NCI-H774 (cell line): ENCODE data around the gene MGAT5B.
"Not testable (repeated sequence)": the region's sequence is repeated elsewhere in the genome, so short reads cannot be mapped to it uniquely, and the experiment has no call there.

Source experiments
- DNase-seq: peaks from one replicate; lab custom pipeline; 2025; lab: John Stamatoyannopoulos, UW

MGAT5B gene

DNA sequence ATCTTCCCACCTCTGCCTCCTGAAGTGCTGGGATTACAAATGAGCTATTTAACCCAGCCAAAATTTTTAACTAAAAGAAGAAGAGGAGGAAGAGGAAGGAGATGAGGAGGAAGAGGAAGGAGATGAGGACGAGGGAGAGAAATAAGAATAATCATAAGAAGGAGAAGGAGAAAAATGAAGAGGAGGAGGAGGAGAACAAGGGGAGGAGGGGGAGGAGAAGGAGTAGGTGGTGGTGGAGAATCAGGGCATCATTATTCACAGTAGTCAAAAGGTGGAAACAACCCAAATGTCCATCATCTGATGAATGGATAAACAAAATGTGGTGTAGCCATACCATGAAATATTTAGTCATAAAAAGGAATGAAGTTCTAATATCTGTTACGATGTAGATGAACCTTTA is 21.2 kb upstream of the MGAT5B start:
- no peak for DNase-seq

GRCh38 chr17:76848670-76849069 is 19.5 kb upstream of the MGAT5B start:
- no peak for DNase-seq

- not testable (repeated sequence) for DNase-seq
These were observed 19.0 kb upstream of the MGAT5B start for GRCh38 chr17:76849160-76849559.

DNA sequence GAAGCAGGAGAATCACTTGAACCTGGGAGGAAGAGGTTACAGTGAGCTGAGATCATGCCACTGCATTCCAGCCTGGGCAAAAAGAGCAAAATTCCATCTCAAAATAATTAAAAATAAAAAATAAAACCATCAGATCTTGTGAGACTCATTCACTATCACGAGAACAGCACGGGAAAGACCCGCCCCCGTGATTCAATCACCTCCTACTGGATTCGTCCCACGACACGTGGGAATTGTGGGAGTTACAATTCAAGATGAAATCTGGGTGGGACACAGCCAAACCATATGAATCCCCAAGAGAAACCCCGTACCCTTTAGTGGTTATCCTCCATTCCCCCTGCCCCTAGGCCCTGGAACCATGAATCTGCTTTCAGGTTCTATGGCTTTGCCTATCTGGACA is 15.4 kb upstream of the MGAT5B start:
- DNase-seq, result no peak

DNA sequence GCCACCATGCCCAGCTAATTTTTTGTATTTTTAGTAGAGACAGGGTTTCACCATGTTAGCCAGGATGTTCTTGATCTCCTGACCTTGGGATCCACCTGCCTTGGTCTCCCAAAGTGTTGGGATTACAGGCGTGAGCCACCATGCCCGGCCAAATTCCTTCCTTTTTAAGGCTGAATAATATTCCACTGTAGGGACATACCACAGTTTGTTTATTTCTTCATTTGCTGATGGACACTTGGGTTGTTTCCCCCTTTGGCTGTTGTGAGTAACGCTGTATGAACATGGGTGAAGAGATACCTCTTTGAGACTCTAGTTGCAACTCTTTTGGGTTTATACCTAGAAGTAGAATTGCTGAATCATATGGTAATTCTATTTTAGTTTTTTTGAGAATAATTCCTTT is 13.1 kb upstream of the MGAT5B start:
- no peak for DNase-seq

GRCh38 chr17:76862079-76862478 is 6.1 kb upstream of the MGAT5B start:
- DNase-seq, result no peak

GRCh38 chr17:76862494-76862893 is 5.7 kb upstream of the MGAT5B start:
- no peak for DNase-seq

GRCh38 chr17:76864024-76864423 is 4.2 kb upstream of the MGAT5B start:
- no peak for DNase-seq

DNA sequence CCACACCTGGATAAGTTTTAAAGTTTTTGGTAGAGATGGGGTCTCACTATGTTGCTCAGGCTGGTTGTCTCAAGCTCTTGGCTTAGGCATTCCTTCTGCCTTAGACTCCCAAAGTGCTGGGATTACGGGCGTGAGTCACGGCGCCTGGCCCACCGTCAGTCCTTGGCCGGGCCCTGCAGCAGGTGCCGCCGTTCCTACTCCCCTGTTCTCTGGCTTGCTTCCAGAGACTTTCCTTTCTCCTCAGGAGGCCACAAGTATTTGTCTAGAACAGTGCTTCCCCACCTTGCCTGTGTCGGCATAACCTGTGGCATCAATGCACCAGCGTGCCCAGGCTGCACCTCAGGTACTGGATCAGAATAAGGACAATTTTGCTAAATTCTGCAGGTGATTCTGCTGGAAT is 3.0 kb upstream of the MGAT5B start:
- no peak for DNase-seq

- no peak for DNase-seq
These were observed 2.0 kb upstream of the MGAT5B start for GRCh38 chr17:76866203-76866602.

DNA sequence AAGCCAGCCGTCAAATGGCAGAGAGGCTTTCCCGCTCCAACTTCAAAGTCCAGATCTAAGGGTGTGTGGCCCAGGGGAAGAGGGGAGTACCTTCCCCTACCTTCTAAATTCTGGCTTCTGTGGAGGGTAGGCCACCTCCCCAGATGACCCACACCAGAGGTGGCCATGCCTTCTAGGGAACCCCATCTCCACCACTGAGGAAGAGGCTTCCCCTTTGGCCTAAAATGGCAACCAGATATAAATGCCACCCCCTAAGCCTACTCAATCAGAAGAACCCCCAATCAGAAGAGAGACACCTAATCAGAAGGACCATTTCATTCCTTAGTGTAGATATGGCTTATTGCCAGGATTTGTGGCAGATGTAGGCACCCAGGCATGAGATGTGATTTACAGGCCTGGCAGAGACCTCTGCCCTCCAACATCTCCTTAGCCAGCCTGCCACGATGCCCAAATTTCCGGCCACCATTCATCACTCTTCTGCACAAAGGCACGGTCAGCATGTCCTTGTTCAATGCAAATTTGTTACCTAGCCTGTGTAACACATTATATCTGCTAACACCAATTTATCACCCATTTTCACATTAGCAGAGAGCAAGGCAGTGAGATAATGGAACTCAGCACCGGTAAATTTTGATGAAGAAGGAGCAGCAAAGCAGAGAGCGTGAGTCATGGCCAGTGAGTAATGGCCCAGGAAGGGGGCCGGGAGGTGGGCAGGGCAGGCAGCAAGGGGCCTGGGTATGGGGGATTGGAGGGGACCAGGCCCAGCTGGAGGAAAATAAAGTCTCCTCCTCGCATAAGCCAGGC is 1.2 kb upstream of the MGAT5B start:
- no peak for DNase-seq

DNA sequence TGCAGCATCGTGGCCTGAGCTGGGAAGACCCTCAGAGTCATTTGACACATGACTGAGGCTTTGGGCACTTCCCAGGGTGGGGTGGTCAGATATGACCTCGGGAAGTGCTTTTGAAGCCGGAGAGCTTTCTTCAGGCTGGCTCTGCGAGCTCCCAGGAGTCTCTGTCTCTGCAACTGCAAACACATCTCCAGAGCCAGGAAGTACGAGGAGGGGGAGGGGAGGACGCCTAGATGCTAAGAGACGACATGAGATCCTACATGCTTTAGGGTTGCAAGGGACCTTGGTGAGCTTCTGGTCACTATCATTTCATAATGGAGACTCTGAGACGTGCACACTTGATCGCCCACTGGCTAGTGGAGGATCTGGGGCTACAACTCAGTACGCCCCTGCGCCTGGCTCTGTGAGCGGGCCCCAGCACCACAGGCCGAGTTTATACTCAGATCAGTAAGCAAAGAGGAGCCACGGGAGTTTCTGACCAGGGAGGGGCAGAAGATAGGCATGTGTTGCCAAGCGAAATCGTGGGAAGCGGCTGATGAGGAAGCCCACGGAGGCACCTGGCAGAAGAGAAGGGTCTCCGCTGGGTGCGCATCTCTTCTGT is 527 bp upstream of the MGAT5B start:
- no peak for DNase-seq

- peak; percentile 32 for DNase-seq
These were observed 678 bp downstream of the MGAT5B start for GRCh38 chr17:76868669-76869495.

DNA sequence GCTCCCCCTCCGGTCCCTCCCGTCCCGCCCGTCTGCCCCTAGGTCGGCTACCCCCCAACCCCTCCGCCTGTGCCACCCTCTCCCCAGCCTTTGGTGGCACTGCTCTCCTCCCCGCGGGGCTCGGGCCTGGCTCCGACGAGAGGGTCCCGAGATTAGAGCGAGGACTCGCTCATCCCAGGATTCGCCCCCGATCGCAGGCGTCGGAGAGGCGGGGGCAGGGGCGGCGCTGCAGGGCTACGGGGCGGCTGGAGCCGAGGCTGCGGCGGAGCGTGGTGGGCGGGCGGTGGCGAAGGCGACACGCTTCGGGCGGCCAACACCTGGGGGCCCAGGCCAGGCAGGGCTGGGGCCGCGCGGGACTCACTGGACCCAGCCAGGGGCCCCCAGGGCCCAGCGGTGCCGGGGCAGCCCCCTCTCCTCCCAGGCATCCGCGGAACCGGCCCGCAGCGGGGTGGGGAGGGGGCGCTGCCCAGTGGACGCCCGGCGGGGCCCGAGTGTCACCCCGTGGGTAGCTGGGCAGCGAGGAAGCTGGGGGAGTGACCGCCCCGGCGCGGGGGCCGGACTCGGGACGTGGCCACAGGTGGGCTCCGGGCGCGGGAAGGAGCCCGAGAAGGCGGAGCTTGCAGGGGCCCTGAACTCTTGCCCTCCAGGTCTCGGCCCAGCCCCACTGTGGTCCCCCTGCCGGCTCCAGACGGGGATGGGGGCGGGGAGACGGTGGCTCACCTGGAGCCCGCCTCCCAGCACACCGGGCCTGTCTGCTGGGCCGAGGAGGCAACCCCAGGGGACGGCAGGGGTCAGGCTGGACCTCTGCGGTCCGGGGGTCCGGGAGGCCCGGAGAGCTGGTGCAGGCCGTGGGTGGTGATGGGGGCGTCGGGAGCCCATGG is 1.5 kb downstream of the MGAT5B start:
- no peak for DNase-seq

DNA sequence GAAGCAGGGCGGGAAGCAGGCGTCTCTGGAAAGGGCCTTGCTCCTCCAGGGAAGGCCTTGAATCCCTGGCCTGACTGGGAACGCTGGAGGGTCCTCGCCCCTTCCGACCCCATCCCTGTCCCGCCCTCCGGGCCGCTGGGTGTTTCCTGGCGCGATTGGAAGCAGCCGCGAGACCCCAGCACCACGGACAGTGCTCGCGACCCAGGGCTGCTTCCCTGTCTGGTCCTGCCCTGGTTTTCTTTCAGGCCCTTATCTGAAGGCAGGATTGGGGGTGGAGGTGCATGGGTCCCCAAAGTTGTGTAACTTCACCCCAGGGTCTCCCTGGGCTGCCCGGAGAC is 2.1 kb downstream of the MGAT5B start:
- DNase-seq, result no peak

GRCh38 chr17:76871668-76872067 is 3.5 kb downstream of the MGAT5B start:
- no peak for DNase-seq

DNA sequence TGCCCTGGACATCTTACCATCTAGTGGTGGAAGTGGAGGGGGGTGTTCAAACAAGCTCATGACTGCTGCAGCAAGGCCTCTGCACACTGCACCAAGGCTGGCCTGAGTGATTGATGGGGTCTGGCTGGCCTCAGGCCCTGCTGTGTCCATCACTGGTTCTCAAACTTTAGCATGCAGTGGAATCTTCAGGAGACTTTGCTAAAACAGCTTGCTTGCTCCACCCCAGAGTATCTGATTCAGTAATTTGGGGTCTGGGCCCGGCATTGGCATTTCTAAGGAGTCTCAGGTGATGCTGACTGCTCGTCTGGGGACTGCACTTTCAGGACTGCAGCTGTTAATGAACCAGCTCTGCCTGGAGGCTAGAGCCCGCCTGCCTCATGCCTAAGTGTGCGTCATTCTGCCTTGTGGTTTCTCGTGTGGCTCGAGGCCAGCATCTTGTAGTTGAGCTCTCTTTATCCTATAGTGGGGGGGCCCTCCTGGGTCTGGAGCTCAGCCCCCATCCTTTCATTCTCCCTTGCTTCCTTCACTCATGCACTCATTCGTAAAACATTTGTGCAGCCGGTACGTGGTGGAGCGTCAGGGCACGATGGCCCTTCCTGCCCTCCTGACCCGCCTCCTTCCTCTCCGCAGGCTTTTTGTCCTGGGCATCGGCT is 4.1 kb downstream of the MGAT5B start:
- no peak for DNase-seq

DNA sequence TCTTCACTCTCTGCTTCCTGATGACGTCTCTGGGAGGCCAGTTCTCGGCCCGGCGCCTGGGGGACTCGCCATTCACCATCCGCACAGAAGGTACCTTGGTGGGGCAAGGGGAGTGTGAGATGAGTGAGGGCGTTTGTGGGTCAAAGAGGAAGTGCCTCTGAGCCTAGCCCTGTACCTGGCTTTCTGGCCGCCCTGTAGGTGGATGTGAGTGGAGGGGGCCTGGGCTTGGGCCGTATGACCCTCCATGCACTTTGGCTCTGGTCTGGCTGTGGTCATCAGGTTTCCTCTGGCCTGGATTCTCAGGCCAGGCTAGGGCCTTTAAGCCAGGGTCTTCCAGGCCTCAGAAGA is 4.6 kb downstream of the MGAT5B start:
- DNase-seq, result no peak

DNA sequence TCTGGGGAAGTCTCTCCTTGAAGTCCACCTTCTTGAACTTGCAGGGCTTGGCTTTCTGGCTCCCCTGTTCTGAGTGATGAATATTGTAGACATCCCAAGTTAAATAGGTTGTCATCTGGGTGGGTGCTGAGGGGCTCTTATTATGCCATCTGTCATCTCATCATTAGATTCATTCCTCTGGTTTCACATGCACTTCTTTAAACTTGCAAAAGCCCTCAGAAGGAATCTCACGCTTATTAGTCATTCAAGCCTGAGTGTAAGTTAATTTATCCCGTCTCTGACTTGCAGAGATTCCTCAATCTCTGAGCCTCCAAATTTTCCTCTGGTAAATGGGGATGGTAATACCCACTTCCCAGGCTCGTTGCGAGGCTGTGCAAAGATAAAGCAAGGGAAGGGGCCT is 5.7 kb downstream of the MGAT5B start:
- DNase-seq, result no peak

GRCh38 chr17:76877437-76877836 is 9.2 kb downstream of the MGAT5B start:
- no peak for DNase-seq

GRCh38 chr17:76878568-76878967 is 10.4 kb downstream of the MGAT5B start:
- no peak for DNase-seq

DNA sequence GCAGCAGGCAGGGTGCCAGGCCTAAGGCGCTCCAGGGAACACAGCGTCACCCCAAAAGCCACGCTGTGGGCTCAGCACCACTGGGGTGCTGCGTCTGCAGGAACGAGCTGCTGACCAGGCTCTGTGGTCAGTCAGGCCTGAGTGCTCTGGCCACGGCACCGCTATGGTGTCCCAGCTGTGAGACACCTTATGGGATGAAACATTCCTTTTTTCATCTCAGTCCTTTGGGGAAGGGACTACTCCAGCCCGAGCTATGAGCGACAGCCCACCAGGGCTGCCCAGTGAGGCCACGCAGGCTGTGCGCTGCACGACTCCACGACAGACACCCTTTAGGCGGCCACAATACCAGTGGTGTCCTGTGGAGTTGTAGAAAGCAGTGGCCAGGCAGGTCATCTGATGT is 11.1 kb downstream of the MGAT5B start:
- DNase-seq, result no peak
